ENCODE measurements around the gene IQUB. TPM values are rescaled to one million over a fixed set of nuclear protein-coding genes. Genes with fewer than 3 reads are reported as not detected.

Gene IQUB
- total RNA-seq (not detected in 2 replicates), polyA plus RNA-seq (0.01 TPM in 1 of 2 replicates, not detected in the other), polyA minus RNA-seq (not detected in 2 replicates), Bru-seq, nascent RNA (percentile 20 among the genes with signal in this experiment), BruChase-seq, experiment 1, labeled RNA remaining after a 6-hour chase (percentile 29 among the genes with signal in this experiment), BruChase-seq, experiment 2, labeled RNA remaining after a 2-hour chase (percentile 37 among the genes with signal in this experiment)
- 0.05 and 0.06 TPM in 2 replicates for polyA plus RNA-seq (2011; cell fraction: cytosol; rRNA removed)
- polyA plus RNA-seq (2011; cell fraction: nucleus; rRNA removed) = 0.11 and 0.17 TPM in 2 replicates
- polyA plus RNA-seq (2012) = 0.28 TPM in 1 of 2 replicates, not detected in the other
- not detected for polyA minus RNA-seq (2011; cell fraction: cytosol; rRNA and poly(A)+ RNA removed)
- polyA minus RNA-seq (2011; cell fraction: nucleus; rRNA and poly(A)+ RNA removed) = 0.43 and 0.77 TPM in 2 replicates
- long read RNA-seq = 0 reads

DNA sequence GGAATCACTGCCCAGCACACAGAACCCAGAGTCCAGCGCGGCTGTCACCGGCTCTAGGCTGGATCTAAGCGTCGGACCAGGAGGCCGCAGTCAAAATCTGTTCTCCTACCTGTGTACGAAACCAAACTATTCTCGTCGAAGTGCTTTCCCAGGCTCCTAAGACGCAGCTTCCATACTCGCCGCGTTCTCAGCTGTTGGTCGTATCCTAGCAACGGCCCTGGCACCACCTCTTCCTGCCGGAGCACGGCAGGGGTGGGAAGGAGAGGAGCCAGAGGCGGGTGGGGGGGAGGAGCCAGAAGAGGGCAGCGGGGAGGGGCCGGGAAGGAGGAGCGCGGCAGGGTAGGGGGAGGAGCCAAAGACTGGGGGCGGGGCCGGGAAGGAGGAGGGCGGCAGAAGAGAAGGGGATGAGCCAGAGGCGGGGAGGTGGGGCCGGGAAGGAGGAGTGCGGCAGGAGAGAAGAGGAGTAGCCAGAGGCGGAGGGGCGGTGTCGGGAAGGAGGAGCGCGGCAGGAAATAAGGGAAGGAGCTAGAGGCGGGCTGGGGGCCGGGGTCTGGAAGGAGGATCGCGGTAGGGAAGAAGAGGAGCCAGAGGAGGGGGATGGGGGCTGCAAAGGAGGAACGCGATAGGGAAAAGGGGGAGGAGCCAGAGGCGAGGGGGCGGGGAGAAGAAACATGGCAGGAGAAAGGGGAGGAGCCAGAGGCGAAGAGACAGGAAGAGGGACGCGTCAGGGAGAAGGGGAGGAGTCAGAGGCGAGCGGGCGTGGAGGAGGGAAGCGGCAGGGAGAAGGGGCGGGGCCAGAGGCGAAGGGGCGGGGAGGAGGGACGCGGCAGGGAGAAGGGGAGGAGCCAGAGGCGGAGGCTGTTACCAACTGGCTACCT, at the start of gene IQUB:
IQUB (minus strand) TSS at position 213 of the 878 bp plus-strand sequence. CDS start 22,255 bp downstream, outside the sequence.
- H3K4me1 ChIP-seq (ENCODE audit: control insufficient read depth, extremely low read depth, insufficient read depth, low read length) = peaks cover 27% of the 10 kb centered on the region
- H4K20me1 ChIP-seq (replicated peaks; ENCODE audit: control insufficient read depth, extremely low read depth, insufficient read depth, low read length) = no peaks in the 10 kb centered on the region
- no peaks in the 10 kb centered on the region for H3K9me3 ChIP-seq (replicated peaks; ENCODE audit: control insufficient read depth, insufficient read depth, low read length)
- peak; percentile 92 for FAIRE-seq
- H3K4me2 ChIP-seq (ENCODE audit: insufficient read depth, low read length) = peak within 1 kb of the TSS; percentile 74
- POLR2A ChIA-PET = interaction anchor here (0.6 to 1.9 kb wide), 8 partner anchors 22 to 1465 kb away, joined by 3 to 16 read pairs (median 6); partner anchors contain the start of genes NDUFA5 and WASL
- peak; percentile 28 for TF ChIP-seq POLR2AphosphoS5 (IDR thresholded peaks at IDR 0.05; ENCODE audit: insufficient read depth, low read depth, low read length)
- TF ChIP-seq POLR2A (IDR thresholded peaks at IDR 0.05; ENCODE audit: low read depth, low read length) = no peak
- H3K9me1 ChIP-seq (replicated peaks; ENCODE audit: control insufficient read depth, extremely low read depth, insufficient read depth, low read length) = no peaks in the 10 kb centered on the region
- no TSS peak for BruUV-seq (replicated peaks)
- H3K27ac ChIP-seq (ENCODE audit: insufficient read depth, low read depth, low read length) = peak within 1 kb of the TSS; percentile 74
- peaks cover 6 to 13% of the 10 kb centered on the region in 2 experiments for H3K27me3 ChIP-seq (ENCODE audit: control insufficient read depth in 2 of 2, insufficient read depth in 2 of 2, low read length in 2 of 2)
- H2AFZ ChIP-seq (ENCODE audit: low read depth, low read length) = peak within 1 kb of the TSS; percentile 95
- H3K79me2 ChIP-seq (ENCODE audit: control insufficient read depth, insufficient read depth, low read length) = no peaks in the 10 kb centered on the region
- peak within 1 kb of the TSS; percentile 58 for H3K9ac ChIP-seq (replicated peaks; ENCODE audit: extremely low read depth, insufficient read depth, low read length)
- no peaks in the 10 kb centered on the region for H3K36me3 ChIP-seq (ENCODE audit: control insufficient read depth in 2 of 2, extremely low read depth in 1 of 2, insufficient read depth in 2 of 2, low read length in 2 of 2)
- peak within 1 kb of the TSS; percentile 61 to 81 (median 80) for H3K4me3 ChIP-seq (replicated peaks in 1 of 3; ENCODE audit: insufficient read depth in 1 of 3, low read depth in 1 of 3, low read length in 3 of 3)
- CTCF ChIA-PET = interaction anchor here (1.2 to 3.0 kb wide), 4 partner anchors 23 to 214 kb away, joined by 3 to 33 read pairs (median 4); partner anchors contain the start of genes NDUFA5 and WASL
- dilution Hi-C loops (cut with MboI; ENCODE audit: extremely low pct_ligation_motif_present, low sequenced_read_pairs) (no loop called here), intact Hi-C loops (cut with micrococcal nuclease) (loop anchor here (1.0 to 10.0 kb wide), 5 partner anchors 23 to 730 kb away; partner anchors contain the start of genes NDUFA5 and WASL)
- DNase-seq (ENCODE audit: low read depth, low spot score) = peak; percentile 95

DNA sequence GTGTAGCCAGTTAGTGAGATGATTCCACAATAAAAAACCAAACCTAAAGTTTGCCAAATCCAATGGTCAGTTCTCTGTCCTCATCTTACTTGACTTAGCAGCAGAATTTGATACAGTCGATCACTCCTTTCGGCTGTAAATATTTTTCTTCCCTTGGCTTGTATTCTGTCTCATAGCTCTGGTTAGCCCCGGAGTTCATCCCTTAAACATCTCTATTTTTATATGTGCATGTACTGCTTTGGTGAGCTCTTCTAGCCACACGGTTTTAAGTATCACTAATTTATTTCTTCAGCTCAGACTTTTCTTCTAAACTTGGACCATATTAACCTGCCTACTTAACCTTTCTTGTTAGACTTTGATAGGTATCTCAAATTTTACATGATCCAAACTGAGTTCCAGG, 49.4 kb upstream of the IQUB start:
- Histone ChIP-seq H2AFZ (ENCODE audit: low read depth, low read length) (no peak overlapping the region), H3K36me3 (ENCODE audit: control insufficient read depth in 2 of 2, extremely low read depth in 1 of 2, insufficient read depth in 2 of 2, low read length in 2 of 2) (no peaks in the 10 kb centered on the region), H3K4me1 (ENCODE audit: control insufficient read depth, extremely low read depth, insufficient read depth, low read length) (no peaks in the 10 kb centered on the region), H3K9me3 (replicated peaks; ENCODE audit: control insufficient read depth, insufficient read depth, low read length) (no peaks in the 10 kb centered on the region), H3K27ac (ENCODE audit: insufficient read depth, low read depth, low read length) (no peak overlapping the region), H4K20me1 (replicated peaks; ENCODE audit: control insufficient read depth, extremely low read depth, insufficient read depth, low read length) (no peaks in the 10 kb centered on the region), H3K27me3 (ENCODE audit: control insufficient read depth in 2 of 2, insufficient read depth in 2 of 2, low read length in 2 of 2) (no peaks in the 10 kb centered on the region), H3K4me3 (replicated peaks in 1 of 3; ENCODE audit: insufficient read depth in 1 of 3, low read depth in 1 of 3, low read length in 3 of 3) (no peak overlapping the region), H3K9ac (replicated peaks; ENCODE audit: extremely low read depth, insufficient read depth, low read length) (no peak overlapping the region), H3K9me1 (replicated peaks; ENCODE audit: control insufficient read depth, extremely low read depth, insufficient read depth, low read length) (no peaks in the 10 kb centered on the region), H3K4me2 (ENCODE audit: insufficient read depth, low read length) (no peak overlapping the region), H3K79me2 (ENCODE audit: control insufficient read depth, insufficient read depth, low read length) (no peaks in the 10 kb centered on the region)
- ChIA-PET POLR2A (interaction anchor here (0.6 kb wide), 1 partner anchor 44 kb away, joined by 4 read pairs; no protein-coding TSS in a partner anchor), CTCF (interaction anchor here (0.7 to 4.6 kb wide), 10 partner anchors 10 to 288 kb away, joined by 3 to 33 read pairs (median 4); no protein-coding TSS in a partner anchor)
- intact Hi-C loops (cut with micrococcal nuclease) = loop anchor here (5.0 kb wide), 3 partner anchors 92 to 213 kb away; no protein-coding TSS in a partner anchor
- no peak for FAIRE-seq
- no TSS peak for BruUV-seq (replicated peaks)
- dilution Hi-C loops (cut with MboI; ENCODE audit: extremely low pct_ligation_motif_present, low sequenced_read_pairs) = no loop called here
- TF ChIP-seq MYC (IDR thresholded peaks at IDR 0.05; ENCODE audit: low read depth, low read length) (no peak), JUN (IDR thresholded peaks at IDR 0.05; ENCODE audit: borderline replicate concordance, insufficient read depth, insufficient read length, low read depth) (no peak)
- no peak for DNase-seq (ENCODE audit: low read depth, low spot score)

All from endothelial cell of umbilical vein (primary cell).